ENCODE results near the gene RSBN1.

Gene RSBN1

DNA sequence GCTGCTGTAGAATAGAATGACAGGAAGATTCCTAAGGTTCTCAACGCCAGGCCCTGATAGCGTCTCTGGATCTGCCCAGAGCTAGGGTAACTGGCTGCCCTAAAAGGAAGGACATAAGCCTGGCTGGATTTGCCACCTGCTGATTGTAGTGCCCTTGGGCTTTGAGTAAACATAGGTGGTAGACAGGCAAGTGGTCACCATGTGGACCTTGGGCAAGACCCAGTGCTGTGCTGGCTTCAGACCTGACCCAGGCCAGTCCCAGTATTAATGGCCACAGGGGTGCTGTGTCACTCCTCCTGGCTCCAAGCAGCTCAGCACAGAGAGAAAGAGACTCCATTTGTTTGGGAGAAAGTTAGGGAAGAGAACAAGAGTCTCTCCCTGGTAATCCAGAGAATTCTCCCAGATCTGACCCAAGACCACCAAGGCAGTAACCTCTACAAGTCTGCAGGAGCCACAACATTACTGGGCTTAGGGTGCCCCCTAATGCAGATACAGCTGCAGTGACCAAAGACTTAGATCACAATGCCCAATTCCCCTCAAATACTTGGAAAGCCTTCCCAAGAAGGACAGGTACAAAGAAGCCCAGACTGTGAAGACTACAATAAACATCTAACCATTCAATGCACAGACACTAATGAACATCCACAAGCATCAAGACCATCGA lies 97.5 kb downstream of the RSBN1 start:
- TF ChIP-seq, protein P1, sequence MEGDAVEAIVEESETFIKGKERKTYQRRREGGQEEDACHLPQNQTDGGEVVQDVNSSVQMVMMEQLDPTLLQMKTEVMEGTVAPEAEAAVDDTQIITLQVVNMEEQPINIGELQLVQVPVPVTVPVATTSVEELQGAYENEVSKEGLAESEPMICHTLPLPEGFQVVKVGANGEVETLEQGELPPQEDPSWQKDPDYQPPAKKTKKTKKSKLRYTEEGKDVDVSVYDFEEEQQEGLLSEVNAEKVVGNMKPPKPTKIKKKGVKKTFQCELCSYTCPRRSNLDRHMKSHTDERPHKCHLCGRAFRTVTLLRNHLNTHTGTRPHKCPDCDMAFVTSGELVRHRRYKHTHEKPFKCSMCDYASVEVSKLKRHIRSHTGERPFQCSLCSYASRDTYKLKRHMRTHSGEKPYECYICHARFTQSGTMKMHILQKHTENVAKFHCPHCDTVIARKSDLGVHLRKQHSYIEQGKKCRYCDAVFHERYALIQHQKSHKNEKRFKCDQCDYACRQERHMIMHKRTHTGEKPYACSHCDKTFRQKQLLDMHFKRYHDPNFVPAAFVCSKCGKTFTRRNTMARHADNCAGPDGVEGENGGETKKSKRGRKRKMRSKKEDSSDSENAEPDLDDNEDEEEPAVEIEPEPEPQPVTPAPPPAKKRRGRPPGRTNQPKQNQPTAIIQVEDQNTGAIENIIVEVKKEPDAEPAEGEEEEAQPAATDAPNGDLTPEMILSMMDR (IDR thresholded peaks at IDR 0.05): peak; percentile 25; the same call in 1 of the 2 replicates

Data from LNCAP (cell line).